Endothelial cell of umbilical vein (primary cell): ENCODE data around the gene ENTR1. TPM values are rescaled to one million over a fixed set of nuclear protein-coding genes. Genes with fewer than 3 reads are reported as not detected.

Source experiments
- BruUV-seq: library from RNA; stranded (reverse); fragments of 400-500 nt; replicated peaks from 2 replicates; lab custom pipeline; 2021; lab: Mats Ljungman, UMichigan
- CTCF ChIA-PET: fragments of 300-600, 350-600 bp; sonication (Branson Sonifier 250); formaldehyde crosslinking; loops from one replicate; lab custom pipeline; 2021; ENCODE audit warnings: antibody characterized with exemption, inconsistent platforms; lab: Charles Lee
- POLR2A ChIA-PET: fragments of 300-600, 350-600 bp; sonication (Branson Sonifier 250); formaldehyde crosslinking; loops from one replicate; lab custom pipeline; 2021; ENCODE audit warnings: antibody characterized with exemption, inconsistent platforms; lab: Charles Lee
- DNase-seq: peaks from one replicate; pipeline ENCODE4 v3.0.0-alpha.2; 2011; ENCODE audit warnings: low read depth, low spot score
- FAIRE-seq: peaks from 2 replicates; lab custom pipeline; 2011; peaks lifted over from hg19 to GRCh38; lab: Jason Lieb, UNC
- H2AFZ ChIP-seq: 2 replicates; pipeline ENCODE4 v1.6.0; 2012; ENCODE audit warnings: low read depth, low read length, control low read depth, inconsistent platforms
- H3K27ac ChIP-seq: 2 replicates; pipeline ENCODE4 v1.5.1; 2011; ENCODE audit warnings: low read depth, mild to moderate bottlenecking, control low read depth, low read length, moderate library complexity; ENCODE audit not compliant: insufficient read depth
- H3K27me3 ChIP-seq, 2 experiments: 2 replicates each; pipeline versions ENCODE4 v1.6.0 to v1.6.1; 2011; ENCODE audit warnings: low read length in 2 of 2, mixed read lengths in 1 of 2; ENCODE audit not compliant: control insufficient read depth in 2 of 2, insufficient read depth in 2 of 2
- H3K36me3 ChIP-seq, 2 experiments: 2 replicates in 1 of 2; 3 replicates in 1 of 2; pipeline ENCODE4 v1.5.1; 2011; ENCODE audit warnings: low read length in 2 of 2, mild to moderate bottlenecking in 1 of 2, moderate library complexity in 1 of 2; ENCODE audit not compliant: control insufficient read depth in 2 of 2, insufficient read depth in 2 of 2; ENCODE audit errors: extremely low read depth in 1 of 2
- H3K4me1 ChIP-seq: 3 replicates; pipeline ENCODE4 v1.5.1; 2011; ENCODE audit warnings: mild to moderate bottlenecking, low read length; ENCODE audit not compliant: control insufficient read depth, insufficient read depth; ENCODE audit errors: extremely low read depth
- H3K4me2 ChIP-seq: 2 replicates; pipeline ENCODE4 v1.6.1; 2011; ENCODE audit warnings: low read length, control low read depth, mixed read lengths; ENCODE audit not compliant: insufficient read depth
- H3K4me3 ChIP-seq, 3 experiments: fragments of 200-600 bp in 1 of 3; sonication (generic), shearing (Covaris generic) in 1 of 3; replicated peaks in 1 of 3; 2 replicates each; pipeline ENCODE4 v1.5.1; 2011 to 2016; ENCODE audit warnings: control low read depth in 3 of 3, low read length in 3 of 3, mild to moderate bottlenecking in 2 of 3, inconsistent platforms in 1 of 3, low read depth in 1 of 3, moderate library complexity in 1 of 3; ENCODE audit not compliant: insufficient read depth in 1 of 3
- H3K79me2 ChIP-seq: 2 replicates; pipeline ENCODE4 v1.6.0; 2012; ENCODE audit warnings: low read length, inconsistent platforms; ENCODE audit not compliant: control insufficient read depth, insufficient read depth
- H3K9ac ChIP-seq: replicated peaks from 2 replicates; pipeline ENCODE3; 2011; ENCODE audit warnings: low read length, control low read depth; ENCODE audit not compliant: insufficient read depth; ENCODE audit errors: extremely low read depth
- H3K9me1 ChIP-seq: replicated peaks from 3 replicates; pipeline ENCODE4 v1.6.0; 2011; ENCODE audit warnings: mild to moderate bottlenecking, low read length; ENCODE audit not compliant: control insufficient read depth, insufficient read depth; ENCODE audit errors: extremely low read depth
- H3K9me3 ChIP-seq: replicated peaks from 2 replicates; pipeline ENCODE4 v1.5.1; 2012; ENCODE audit warnings: low read length, inconsistent platforms; ENCODE audit not compliant: control insufficient read depth, insufficient read depth
- H4K20me1 ChIP-seq: replicated peaks from 2 replicates; pipeline ENCODE3; 2011; ENCODE audit warnings: mild to moderate bottlenecking, low read length; ENCODE audit not compliant: control insufficient read depth, insufficient read depth; ENCODE audit errors: extremely low read depth
- CTCF ChIP-seq, 2 donors: IDR thresholded peaks; 1 replicate in 1 of 2; 2 replicates in 1 of 2; pipeline ENCODE4 v1.5.1; 2011; ENCODE audit warnings: low read length in 2 of 2, mild to moderate bottlenecking in 2 of 2, moderate library complexity in 2 of 2, control low read depth in 1 of 2, inconsistent platforms in 1 of 2, low read depth in 1 of 2; ENCODE audit not compliant: insufficient read depth in 1 of 2; ENCODE audit errors: extremely low read depth in 1 of 2
- EZH2 ChIP-seq: IDR thresholded peaks from 2 replicates; pipeline ENCODE4 v1.6.1; 2012; ENCODE audit warnings: borderline replicate concordance, low read depth, mild to moderate bottlenecking, moderate library complexity, low read length, inconsistent platforms; ENCODE audit not compliant: severe bottlenecking
- FOS ChIP-seq: IDR thresholded peaks from 2 replicates; pipeline ENCODE4 v1.6.1; 2011; ENCODE audit warnings: mild to moderate bottlenecking, low read length, moderate library complexity, borderline replicate concordance; ENCODE audit not compliant: insufficient read depth
- JUN ChIP-seq: IDR thresholded peaks from 2 replicates; pipeline ENCODE4 v1.6.1; 2011; ENCODE audit warnings: borderline replicate concordance, low read depth; ENCODE audit not compliant: insufficient read length, insufficient read depth
- MYC ChIP-seq: IDR thresholded peaks from one replicate; pipeline ENCODE4 v1.6.1; 2011; ENCODE audit warnings: mild to moderate bottlenecking, low read depth, low read length
- POLR2A ChIP-seq: IDR thresholded peaks from 2 replicates; pipeline ENCODE4 v1.6.1; 2012; ENCODE audit warnings: low read depth, mild to moderate bottlenecking, control low read depth, low read length
- POLR2AphosphoS5 ChIP-seq: IDR thresholded peaks from 2 replicates; pipeline ENCODE4 v1.6.1; 2012; ENCODE audit warnings: low read depth, mild to moderate bottlenecking, control low read depth, low read length, moderate library complexity; ENCODE audit not compliant: insufficient read depth
- dilution Hi-C: fragments of 300-500 bp; cut with MboI; formaldehyde crosslinking; loops from one replicate; pipeline ENCODE4 v1.15.0; 2019; ENCODE audit warnings: low sequenced_read_pairs; ENCODE audit not compliant: extremely low pct_ligation_motif_present
- intact Hi-C: fragments of 100-400 bp; cut with micrococcal nuclease; formaldehyde crosslinking; loops from one replicate; pipeline ENCODE4 v1.10.0; 2022
- polyA plus RNA-seq, 4 experiments: library from polyadenylated mRNA; depleted of rRNA in 3 of 4; stranded (reverse) in 3 of 4; unstranded in 1 of 4; fragments of >200 nt; gene quantifications; 2 replicates each; pipeline versions ENCODE4 v1.2.1 to v1.2.3, GENCODE V29; 2011 to 2012; ENCODE audit warnings: missing spikeins in 1 of 4
- total RNA-seq: library from RNA; stranded (reverse); gene quantifications from 2 replicates; pipeline ENCODE4 v1.2.3, GENCODE V29; 2021

Gene ENTR1
- total and polyA plus RNA-seq, 2 donors (not counting 3 experiments of a cell fraction or from before 2014, with no cell fraction given) = 36.0 to 61.6 TPM

DNA sequence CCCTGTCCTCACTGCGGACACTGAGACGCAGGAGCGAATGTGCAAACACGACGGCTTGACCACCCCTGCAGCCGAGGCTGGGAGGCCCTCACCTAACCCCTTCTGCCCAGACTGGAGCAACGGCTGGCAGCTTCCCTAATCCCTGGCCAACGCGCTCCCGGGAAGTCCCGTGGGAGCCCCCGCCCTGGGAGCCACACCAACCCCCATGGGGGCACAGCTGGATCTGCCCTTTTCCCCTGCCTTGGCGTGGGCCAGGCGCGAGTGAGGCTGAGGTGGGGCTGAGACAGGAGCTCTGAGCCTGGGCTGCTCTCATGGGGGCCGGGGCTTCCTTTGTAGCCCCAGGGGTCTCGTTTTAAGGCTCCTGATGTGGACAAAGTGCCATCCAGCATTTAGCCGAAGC lies 42.2 kb downstream of the ENTR1 start:
- intact Hi-C loops = no loop called here
- no peak overlapping the region for H3K9ac ChIP-seq

More for the DNA sequence above, 42.2 kb downstream of the ENTR1 start:
- TF ChIP-seq MYC = no peak
- TF ChIP-seq POLR2A = no peak
- TF ChIP-seq FOS = no peak
- TF ChIP-seq JUN = no peak
- no peak for TF ChIP-seq POLR2AphosphoS5
- no peak for TF ChIP-seq EZH2
- TF ChIP-seq CTCF (IDR thresholded peaks at IDR 0.05; ENCODE audit: extremely low read depth in 1 of 2, insufficient read depth in 1 of 2, low read depth in 1 of 2, low read length in 2 of 2) = no peak
- POLR2A ChIA-PET = interaction anchor here (0.7 kb wide), 1 partner anchor 624 kb away, joined by 3 read pairs; no protein-coding TSS in a partner anchor
- H3K4me3 ChIP-seq = no peak overlapping the region
- H3K4me2 ChIP-seq = no peak overlapping the region
- no peak overlapping the region for H3K27ac ChIP-seq
- peaks cover 3% of the 10 kb centered on the region for H3K4me1 ChIP-seq
- no peaks in the 10 kb centered on the region for H3K27me3 ChIP-seq
- no peaks in the 10 kb centered on the region for H3K9me3 ChIP-seq
- FAIRE-seq = no peak
- H2AFZ ChIP-seq = no peak overlapping the region
- no TSS peak for BruUV-seq
- no peaks in the 10 kb centered on the region for H3K36me3 ChIP-seq
- no peak for DNase-seq
- H3K79me2 ChIP-seq = no peaks in the 10 kb centered on the region
- dilution Hi-C loops = no loop called here
- H4K20me1 ChIP-seq = no peaks in the 10 kb centered on the region
- CTCF ChIA-PET = interaction anchor here (1.2 to 1.3 kb wide), 2 partner anchors 56 to 263 kb away, joined by 3 to 5 read pairs; no protein-coding TSS in a partner anchor
- no peaks in the 10 kb centered on the region for H3K9me1 ChIP-seq
